DOHH2 (cell line): Measurements from ENCODE around the gene MOK.

Experiments
- H3F3A ChIP-seq: fragments of 200-600 bp; sonication (generic), shearing (Covaris generic); 2 replicates; pipeline ENCODE4 v1.6.0; 2016; ENCODE audit warnings: antibody characterized with exemption, mild to moderate bottlenecking; ENCODE audit not compliant: control insufficient read depth, insufficient read depth
- H3K27ac ChIP-seq: fragments of 200-600 bp; sonication (generic); 2 replicates; pipeline ENCODE4 v1.5.1; 2014; ENCODE audit warnings: low read depth, mild to moderate bottlenecking, low read length, moderate library complexity
- H3K27me3 ChIP-seq: fragments of 200-600 bp; sonication (generic); 2 replicates; pipeline ENCODE4 v1.6.1; 2014; ENCODE audit warnings: mild to moderate bottlenecking, low read length, mixed read lengths; ENCODE audit not compliant: control insufficient read depth
- H3K36me3 ChIP-seq: fragments of 200-600 bp; sonication (generic); 2 replicates; pipeline ENCODE4 v1.6.1; 2014; ENCODE audit warnings: mild to moderate bottlenecking, low read length, moderate library complexity, mixed read lengths; ENCODE audit not compliant: control insufficient read depth
- H3K4me1 ChIP-seq: fragments of 200-600 bp; sonication (generic); 2 replicates; pipeline ENCODE4 v1.6.1; 2014; ENCODE audit warnings: mild to moderate bottlenecking, low read length, mixed read lengths; ENCODE audit not compliant: control insufficient read depth
- H3K4me2 ChIP-seq: fragments of 200-600 bp; sonication (generic); 2 replicates; pipeline ENCODE4 v1.6.0; 2014; ENCODE audit warnings: mild to moderate bottlenecking, low read length, moderate library complexity
- H3K4me3 ChIP-seq: fragments of 200-600 bp; sonication (generic); 2 replicates; pipeline ENCODE4 v1.5.1; 2014; ENCODE audit warnings: mild to moderate bottlenecking, low read length, mixed read lengths
- H3K79me2 ChIP-seq: fragments of 200-600 bp; sonication (generic); 2 replicates; pipeline ENCODE4 v1.6.1; 2014; ENCODE audit warnings: mild to moderate bottlenecking, low read length, mixed read lengths; ENCODE audit not compliant: control insufficient read depth
- H3K9me2 ChIP-seq: fragments of 200-600 bp; sonication (generic); replicated peaks from 2 replicates; pipeline ENCODE4 v1.6.1; 2014; ENCODE audit warnings: mild to moderate bottlenecking, low read length, mixed read lengths; ENCODE audit not compliant: control insufficient read depth
- H3K9me3 ChIP-seq: fragments of 200-600 bp; sonication (generic); 2 replicates; pipeline ENCODE4 v1.6.1; 2014; ENCODE audit warnings: antibody characterized with exemption, low read length, mixed read lengths; ENCODE audit not compliant: control insufficient read depth, insufficient read depth
- H4K20me1 ChIP-seq: fragments of 200-600 bp; sonication (generic); 2 replicates; pipeline ENCODE4 v1.6.0; 2014; ENCODE audit warnings: low read depth, mild to moderate bottlenecking, antibody characterized with exemption, low read length, moderate library complexity; ENCODE audit not compliant: control insufficient read depth, insufficient read depth
- CTCF ChIP-seq: fragments of 200-600 bp; sonication (generic); IDR thresholded peaks from one replicate; pipeline ENCODE4 v1.5.1; 2014; ENCODE audit warnings: antibody characterized with exemption, mild to moderate bottlenecking, low read depth, low read length; ENCODE audit not compliant: poor library complexity, severe bottlenecking
- EZH2phosphoT487 ChIP-seq: fragments of 200-600 bp; sonication (generic); IDR thresholded peaks from 2 replicates; pipeline ENCODE4 v1.6.1; 2017; ENCODE audit warnings: borderline replicate concordance, mild to moderate bottlenecking, antibody characterized with exemption, low read length, moderate library complexity, mixed read lengths

MOK gene

GRCh38 chr14:102351023-102351422, 46.1 kb upstream of the MOK start:
- TF ChIP-seq EZH2phosphoT487: no peak
- TF ChIP-seq CTCF: no peak
- H3K36me3 ChIP-seq: peaks cover 65% of the 10 kb centered on the region
- no peaks in the 10 kb centered on the region for H3K9me3 ChIP-seq
- no peaks in the 10 kb centered on the region for H3K4me1 ChIP-seq
- H3K4me2 ChIP-seq: no peak overlapping the region
- H3K9me2 ChIP-seq: no peaks in the 10 kb centered on the region
- no peaks in the 10 kb centered on the region for H3K27me3 ChIP-seq
- no peaks in the 10 kb centered on the region for H3K79me2 ChIP-seq
- H3K4me3 ChIP-seq: no peak overlapping the region
- H3F3A ChIP-seq: no peaks in the 10 kb centered on the region
- no peak overlapping the region for H3K27ac ChIP-seq
- no peaks in the 10 kb centered on the region for H4K20me1 ChIP-seq

GRCh38 chr14:102348376-102348775, 43.4 kb upstream of the MOK start:
- H3K4me1 ChIP-seq: no peaks in the 10 kb centered on the region
- no peak for TF ChIP-seq CTCF
- TF ChIP-seq EZH2phosphoT487: no peak
- no peak overlapping the region for H3K27ac ChIP-seq
- no peaks in the 10 kb centered on the region for H3K27me3 ChIP-seq
- no peaks in the 10 kb centered on the region for H4K20me1 ChIP-seq
- H3K9me2 ChIP-seq: no peaks in the 10 kb centered on the region
- H3K36me3 ChIP-seq: peaks cover 65% of the 10 kb centered on the region
- H3K4me3 ChIP-seq: no peak overlapping the region
- H3K9me3 ChIP-seq: no peaks in the 10 kb centered on the region
- H3K4me2 ChIP-seq: no peak overlapping the region
- no peaks in the 10 kb centered on the region for H3K79me2 ChIP-seq
- no peaks in the 10 kb centered on the region for H3F3A ChIP-seq

DNA sequence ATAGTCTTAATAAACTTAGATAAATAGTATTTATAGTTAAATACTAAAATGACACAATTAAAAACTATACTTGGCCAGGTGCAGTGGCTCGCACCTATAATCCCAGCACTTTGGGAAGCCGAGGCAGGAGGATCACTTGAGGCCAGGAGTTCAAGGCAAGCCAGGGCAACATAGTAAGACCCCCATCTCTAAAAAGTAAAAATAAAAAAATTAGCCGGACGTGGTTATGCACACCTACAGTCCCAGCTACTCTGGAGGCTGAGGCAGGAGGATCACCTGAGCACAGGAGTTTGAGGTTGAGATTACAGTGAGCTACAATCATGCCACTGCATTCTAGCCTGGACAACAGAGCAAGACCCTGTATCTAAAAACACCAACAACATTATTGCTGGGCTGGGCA, 41.7 kb upstream of the MOK start:
- Histone ChIP-seq H3K4me2 (no peak overlapping the region), H3K27ac (no peak overlapping the region), H3K9me3 (no peaks in the 10 kb centered on the region), H4K20me1 (no peaks in the 10 kb centered on the region), H3K4me3 (no peak overlapping the region), H3K36me3 (peaks cover 63% of the 10 kb centered on the region), H3F3A (no peaks in the 10 kb centered on the region), H3K79me2 (no peaks in the 10 kb centered on the region), H3K9me2 (no peaks in the 10 kb centered on the region), H3K4me1 (no peaks in the 10 kb centered on the region), H3K27me3 (no peaks in the 10 kb centered on the region)
- no peak for TF ChIP-seq CTCF
- no peak for TF ChIP-seq EZH2phosphoT487

DNA sequence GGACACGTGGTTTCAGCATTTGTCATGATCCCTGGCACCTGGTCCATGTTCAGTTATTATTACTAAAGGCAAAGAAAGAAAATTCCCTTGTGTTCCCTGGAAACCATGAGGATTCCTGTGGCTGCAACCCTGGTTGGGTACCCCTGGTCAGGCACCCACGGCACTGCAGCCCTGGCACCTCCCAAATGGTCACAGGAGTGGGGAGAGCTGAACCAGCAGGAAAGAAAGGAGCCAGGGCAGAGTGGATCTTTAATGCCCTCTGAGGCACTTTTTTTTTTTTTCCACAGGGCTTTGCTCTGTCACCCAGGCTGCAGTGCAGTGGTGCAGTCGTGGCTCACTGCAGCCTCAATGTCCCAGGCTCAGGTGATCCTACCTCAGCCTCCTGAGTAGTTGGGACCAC, 40.3 kb upstream of the MOK start:
- H3K4me1 ChIP-seq: no peaks in the 10 kb centered on the region
- TF ChIP-seq CTCF (no peak), EZH2phosphoT487 (no peak)
- no peak overlapping the region for H3K4me3 ChIP-seq
- H3F3A ChIP-seq: no peaks in the 10 kb centered on the region
- no peaks in the 10 kb centered on the region for H4K20me1 ChIP-seq
- H3K27ac ChIP-seq: no peak overlapping the region
- no peaks in the 10 kb centered on the region for H3K9me2 ChIP-seq
- H3K36me3 ChIP-seq: peaks cover 62% of the 10 kb centered on the region
- no peaks in the 10 kb centered on the region for H3K27me3 ChIP-seq
- no peak overlapping the region for H3K4me2 ChIP-seq
- no peaks in the 10 kb centered on the region for H3K79me2 ChIP-seq
- H3K9me3 ChIP-seq: no peaks in the 10 kb centered on the region
